NCI-H1930 (cell line): ENCODE data around the gene CELF4.

Experiments used
- DNase-seq, 2 experiments: peaks; one replicate each; lab custom pipeline; 2025; lab: John Stamatoyannopoulos, UW

The CELF4 gene

DNA sequence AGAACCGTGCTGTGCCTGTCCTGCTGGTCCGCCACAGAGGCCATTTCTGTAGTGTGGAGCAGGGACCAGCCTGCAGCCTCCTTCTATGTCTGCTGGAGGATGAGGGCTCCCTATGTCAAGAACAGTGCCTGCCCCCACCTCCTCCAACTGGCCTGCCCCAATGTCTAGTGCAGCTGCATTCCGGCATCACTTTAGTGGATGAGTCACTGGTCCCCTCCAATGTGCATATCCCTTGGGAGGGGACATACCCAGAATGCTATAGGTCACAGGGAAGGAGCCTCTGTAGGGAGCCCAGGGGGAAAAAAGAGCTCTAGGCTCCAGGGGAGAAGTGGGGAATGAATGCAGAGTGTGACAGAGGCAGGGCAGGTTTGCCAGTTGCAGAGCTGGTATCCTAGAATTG, 219.6 kb downstream of the CELF4 start:
- DNase-seq: no peak

DNA sequence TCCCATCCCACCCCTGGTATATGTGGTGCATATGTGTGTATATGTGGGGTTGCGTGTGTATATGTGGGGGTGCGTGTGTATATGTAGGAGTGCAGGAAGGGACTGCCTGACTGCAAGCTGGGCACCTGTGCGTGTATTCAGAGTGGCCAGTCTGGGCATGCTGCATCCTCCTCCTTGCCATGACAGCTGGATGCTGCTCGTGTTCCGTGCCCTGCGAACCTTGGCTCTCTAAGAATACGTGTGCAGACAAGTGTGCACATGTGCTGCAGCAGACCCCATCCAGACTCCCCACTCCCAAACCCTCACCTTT, 222.1 kb downstream of the CELF4 start:
- DNase-seq: no peak

DNA sequence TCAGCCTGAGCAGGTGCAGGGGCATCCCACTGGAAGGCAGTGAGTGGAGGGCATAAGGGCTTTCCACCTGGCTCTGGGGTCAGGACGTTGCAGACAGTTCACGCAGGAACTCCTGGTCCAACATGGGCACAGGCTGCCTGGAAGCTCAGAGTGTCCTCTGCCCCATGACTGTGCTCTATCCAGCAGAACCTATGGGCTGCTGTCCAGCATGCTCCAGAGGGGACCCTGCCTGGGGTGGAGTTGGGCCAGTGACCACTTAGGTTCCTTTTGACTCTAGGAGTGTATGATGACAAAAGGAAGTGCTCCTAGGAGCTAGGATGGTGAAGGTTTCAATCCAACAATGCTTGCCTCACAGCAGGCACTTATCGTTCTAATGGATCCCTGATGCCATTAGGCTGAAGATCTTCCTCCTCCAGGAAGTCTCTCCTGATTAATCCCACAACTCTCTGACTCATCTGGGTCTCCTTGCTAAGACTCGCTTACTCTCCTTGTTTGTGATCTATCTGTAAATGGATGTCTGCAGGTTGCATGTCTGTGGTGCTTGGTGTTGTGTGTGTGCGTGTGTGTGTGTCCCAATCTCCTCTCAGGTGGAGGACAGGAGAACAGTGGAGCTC, 224.0 kb downstream of the CELF4 start:
- DNase-seq: no peak

DNA sequence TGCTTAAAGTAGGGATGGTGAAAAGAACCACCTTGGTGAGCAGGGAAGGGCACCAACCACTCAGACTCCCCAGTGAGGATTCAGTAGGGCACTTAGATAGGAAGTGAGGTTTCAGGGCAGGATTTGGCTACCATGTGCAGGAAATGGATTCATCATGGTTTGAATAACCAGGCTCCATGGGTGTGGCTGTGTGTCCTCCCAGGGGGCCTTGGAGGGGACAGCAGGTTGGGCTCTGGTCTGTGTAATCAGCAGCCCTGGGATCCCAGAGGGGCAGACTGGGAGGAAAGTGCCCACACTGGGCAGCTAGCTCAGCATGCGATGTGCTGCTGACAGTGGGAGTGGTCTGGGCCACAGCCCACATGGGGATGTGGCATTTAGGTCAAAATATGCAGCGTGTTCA, 224.6 kb downstream of the CELF4 start:
- no peak for DNase-seq

DNA sequence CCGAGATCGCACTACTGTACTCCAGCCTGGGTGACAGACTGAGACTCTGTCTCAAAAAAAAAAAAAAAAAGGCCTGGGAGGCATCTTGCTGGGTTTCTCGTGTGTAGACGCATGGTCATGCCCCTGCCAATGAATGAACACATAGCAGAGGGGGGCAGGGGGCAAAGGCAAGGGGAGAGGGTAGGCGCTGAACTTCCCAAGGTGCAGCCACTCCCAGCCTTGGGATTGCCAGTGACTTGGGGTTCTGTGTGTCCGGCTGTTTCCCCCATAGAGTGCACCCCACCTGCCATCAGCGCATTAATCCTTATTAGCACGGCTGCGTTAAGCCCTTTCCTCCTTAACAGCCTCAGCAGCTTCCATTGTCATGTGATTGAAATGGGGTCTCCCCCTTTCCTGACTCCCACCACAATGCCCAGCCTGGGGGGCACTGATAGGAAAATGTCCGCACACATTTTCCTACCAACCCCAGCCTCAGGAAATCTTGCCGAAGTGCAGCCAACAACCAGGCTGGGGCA, 225.8 kb downstream of the CELF4 start:
- DNase-seq: no peak

- no peak for DNase-seq
These were observed 228.9 kb downstream of the CELF4 start for GRCh38 chr18:37336568-37337285.

GRCh38 chr18:37335409-37335736, 230.2 kb downstream of the CELF4 start:
- no peak for DNase-seq

- no peak for DNase-seq
These were observed 230.8 kb downstream of the CELF4 start for GRCh38 chr18:37334631-37335408.

- DNase-seq: no peak
These were observed 232.8 kb downstream of the CELF4 start for GRCh38 chr18:37332628-37333420.

DNA sequence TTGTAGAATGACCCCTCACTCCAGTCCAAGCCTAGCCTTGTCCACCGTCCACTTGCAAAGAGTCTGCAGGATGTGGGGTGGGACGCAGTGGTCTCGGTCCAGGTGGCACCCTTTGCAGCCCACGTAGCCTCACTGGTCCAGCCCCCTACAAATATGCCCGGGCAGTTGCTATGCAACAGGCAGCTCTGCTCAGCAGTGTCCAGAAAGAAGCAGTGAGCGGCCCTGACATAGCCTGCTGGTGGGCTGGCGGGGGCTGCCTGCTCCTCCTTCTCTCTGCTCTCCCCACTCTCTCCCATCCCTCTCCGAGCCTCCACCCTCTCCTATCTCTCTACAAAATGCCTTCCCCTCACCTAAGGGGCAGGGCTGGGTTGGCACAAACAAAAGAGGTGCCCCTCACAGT, 233.4 kb downstream of the CELF4 start:
- DNase-seq: no peak

GRCh38 chr18:37330173-37330572, 235.4 kb downstream of the CELF4 start:
- no peak for DNase-seq

GRCh38 chr18:37328946-37329719, 236.5 kb downstream of the CELF4 start:
- no peak for DNase-seq

GRCh38 chr18:37327063-37327577, 238.5 kb downstream of the CELF4 start:
- no peak for DNase-seq

DNA sequence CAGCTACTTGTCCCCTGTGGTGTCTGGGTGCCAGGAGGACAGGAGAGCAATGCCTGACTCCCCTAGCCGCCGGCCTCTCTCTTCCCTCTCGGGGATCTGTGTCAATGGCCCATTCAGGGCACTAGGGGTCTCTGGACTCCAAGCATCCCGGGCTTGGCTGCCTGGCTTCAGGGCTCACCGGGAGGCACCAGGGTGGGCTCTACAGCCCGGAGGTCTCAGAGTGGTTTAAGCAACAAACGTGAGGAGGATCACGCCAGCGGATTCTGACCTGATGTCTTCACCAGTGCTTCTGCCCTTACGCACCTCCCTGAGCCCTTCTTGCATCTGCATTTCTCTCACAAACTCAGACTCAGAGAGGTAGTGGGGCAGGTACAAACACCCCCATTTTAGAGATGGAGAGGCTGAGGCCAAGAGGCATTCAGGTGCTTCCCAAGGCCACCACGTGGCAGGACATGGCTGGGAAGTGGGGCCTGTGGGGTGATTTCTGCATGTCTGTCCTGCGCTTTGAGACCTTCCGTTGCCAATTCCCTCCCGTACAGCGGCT, 243.0 kb downstream of the CELF4 start:
- peak in 1 of 2 experiments; percentile 42 for DNase-seq

- no peak for DNase-seq
These were observed 243.8 kb downstream of the CELF4 start for GRCh38 chr18:37321582-37322491.

DNA sequence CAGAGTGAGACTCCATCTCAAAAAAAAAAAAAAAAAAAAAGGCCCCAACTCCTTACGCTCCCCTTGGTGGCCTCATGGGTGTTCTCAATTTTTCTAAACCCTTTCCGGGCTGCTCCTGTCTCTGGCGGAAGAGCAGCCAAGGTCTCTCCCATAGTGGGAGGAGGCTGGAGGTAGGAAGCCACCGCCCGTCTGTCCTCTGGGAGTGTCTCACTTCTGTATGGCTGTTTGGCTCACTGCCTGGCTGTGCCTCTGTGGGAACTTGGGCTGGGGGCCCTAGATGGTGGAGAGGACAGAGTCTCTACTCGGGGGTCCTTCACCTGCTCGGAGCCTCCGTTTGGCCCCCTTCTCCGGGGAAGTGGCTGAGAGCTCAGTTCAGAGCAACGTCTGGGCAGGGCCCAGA, 245.3 kb downstream of the CELF4 start:
- DNase-seq: no peak

DNA sequence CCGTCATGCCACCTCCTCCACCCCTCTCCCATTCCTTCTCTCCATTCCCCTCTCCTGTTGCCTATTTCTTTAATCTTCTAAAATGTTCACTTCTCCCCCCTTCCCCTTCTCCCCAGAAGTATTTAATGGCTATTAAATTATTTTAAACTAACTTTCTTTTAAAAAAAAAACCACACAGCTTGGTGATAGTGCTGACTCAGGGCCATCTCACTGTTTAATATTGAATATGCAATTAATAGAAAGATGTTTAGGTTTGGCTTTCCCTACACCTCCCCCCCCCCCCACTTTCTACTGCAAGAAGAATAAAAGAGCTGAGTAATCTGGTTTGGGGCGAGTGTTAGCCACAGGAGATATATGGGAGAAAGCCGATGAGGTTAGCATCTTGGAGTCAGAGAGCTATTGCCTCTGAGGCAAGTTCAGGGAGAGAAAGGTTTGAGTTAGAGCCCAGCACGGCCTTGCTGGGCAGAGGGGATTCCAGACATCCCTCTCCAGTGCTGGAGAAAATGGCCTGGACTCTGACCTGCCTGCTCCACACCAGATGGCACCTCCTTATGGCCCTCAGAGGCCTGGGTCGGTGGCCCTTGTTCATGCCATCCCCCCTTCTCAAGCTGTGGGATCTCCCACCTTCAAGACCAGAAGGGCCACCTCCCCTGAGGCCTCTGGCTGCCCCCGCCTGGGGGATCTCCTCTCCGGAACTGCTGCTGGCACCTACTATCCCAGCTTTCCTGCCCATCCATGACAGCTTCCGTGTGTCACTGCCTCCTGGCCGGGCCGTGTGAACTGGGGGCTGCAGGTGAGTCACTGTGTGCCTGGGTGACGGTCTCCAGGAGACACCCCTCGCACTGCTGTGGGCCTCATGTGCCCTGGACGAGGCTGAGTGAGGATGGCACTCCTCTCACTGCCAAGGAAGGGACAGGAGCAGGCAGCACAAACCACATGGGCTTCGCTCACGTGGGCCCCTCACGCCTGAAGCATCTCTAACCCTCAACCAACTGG, 246.9 kb downstream of the CELF4 start:
- no peak for DNase-seq

- no peak for DNase-seq
These were observed 248.1 kb downstream of the CELF4 start for GRCh38 chr18:37317486-37317885.

- DNase-seq: no peak
These were observed 249.1 kb downstream of the CELF4 start for GRCh38 chr18:37316468-37316867.
